ENCODE measurements around the gene DOK5. TPM values are rescaled to one million over a fixed set of nuclear protein-coding genes. Genes with fewer than 3 reads are reported as not detected.
A peak's percentile ranks its signal among the peaks of the same experiment; 100 is the strongest.

DOK5 gene
- total and polyA plus RNA-seq, 9 of the 15 experiments (the other 6 are each of a cell fraction or from before 2014, with no cell fraction given), result not detected

GRCh38 chr20:54474046-54474445, 1.3 kb upstream of the DOK5 start:
- ChIA-PET CTCF (ENCODE audit: low intra/inter-chr PET ratio) (no interaction called here), POLR2A (no interaction called here)
- Histone ChIP-seq H3K4me1 (replicated peaks in 1 of 2; ENCODE audit: control insufficient read depth in 2 of 2, insufficient read depth in 2 of 2, low read length in 2 of 2) (no peaks in the 10 kb centered on the region), H3K27me3 (ENCODE audit: control insufficient read depth in 2 of 2, insufficient read depth in 2 of 2, low read length in 2 of 2) (no peaks in the 10 kb centered on the region), H3K36me3 (ENCODE audit: control insufficient read depth, insufficient read depth, low read length) (no peaks in the 10 kb centered on the region), H3K4me2 (ENCODE audit: insufficient read depth, low read length) (no peak overlapping the region), H3K27ac (ENCODE audit: extremely low read depth, low read depth, low read length) (no peak overlapping the region), H3K9me1 (ENCODE audit: control insufficient read depth, insufficient read depth, low read length) (no peaks in the 10 kb centered on the region), H3K9me3 (replicated peaks; ENCODE audit: control insufficient read depth, insufficient read depth, low read depth, low read length) (no peaks in the 10 kb centered on the region), H3K79me2 (ENCODE audit: control insufficient read depth, insufficient read depth, low read length) (no peaks in the 10 kb centered on the region), H4K20me1 (replicated peaks; ENCODE audit: control insufficient read depth, insufficient read depth, low read length) (no peaks in the 10 kb centered on the region), H3K4me3 (no peak overlapping the region), H2AFZ (ENCODE audit: low read depth, low read length) (no peak overlapping the region), H3K9ac (ENCODE audit: insufficient read depth in 1 of 2, low read depth in 2 of 2, low read length in 2 of 2) (no peak overlapping the region)
- intact Hi-C loops (cut with micrococcal nuclease) (no loop called here), in situ Hi-C loops (cut with MboI) (no loop called here)
- no peak for TF ChIP-seq TBL1XR1 (IDR thresholded peaks at IDR 0.05; ENCODE audit: low read length in 2 of 2)
- peak in 1 of 3 experiments; percentile 22; a peak in 1 of 6 replicates for TF ChIP-seq ZBTB11 (CRISPR knock-in tag; IDR thresholded peaks at IDR 0.05)
- no peak for ATAC-seq
- no peak for DNase-seq (ENCODE audit: extremely low read depth in 1 of 4, low spot score in 3 of 4)
- no peak for FAIRE-seq
- WGBS (ENCODE audit: insufficient coverage, low coverage, missing lambda C conversion rate), result 0% methylated on average over 3 of the region's 3 CpGs
- BruUV-seq (replicated peaks), result no TSS peak

All from K562 (cell line).